ENCODE measurements around the gene CLSTN2.

GRCh38 chr3:140470962-140471361 lies 536.0 kb downstream of the CLSTN2 start:
- no peak for TF ChIP-seq POLR2A (IDR thresholded peaks at IDR 0.05; ENCODE audit: borderline replicate concordance, extremely low read depth, insufficient read depth, insufficient read length)
- no peak for TF ChIP-seq RAD21 (IDR thresholded peaks at IDR 0.05; ENCODE audit: low read depth)
- no peak for TF ChIP-seq CEBPB (IDR thresholded peaks at IDR 0.05; ENCODE audit: low read depth)
- no peak for TF ChIP-seq YY1 (IDR thresholded peaks at IDR 0.05; ENCODE audit: extremely low read depth, insufficient replicate concordance, low read depth, low read length)
- TF ChIP-seq, protein P1, sequence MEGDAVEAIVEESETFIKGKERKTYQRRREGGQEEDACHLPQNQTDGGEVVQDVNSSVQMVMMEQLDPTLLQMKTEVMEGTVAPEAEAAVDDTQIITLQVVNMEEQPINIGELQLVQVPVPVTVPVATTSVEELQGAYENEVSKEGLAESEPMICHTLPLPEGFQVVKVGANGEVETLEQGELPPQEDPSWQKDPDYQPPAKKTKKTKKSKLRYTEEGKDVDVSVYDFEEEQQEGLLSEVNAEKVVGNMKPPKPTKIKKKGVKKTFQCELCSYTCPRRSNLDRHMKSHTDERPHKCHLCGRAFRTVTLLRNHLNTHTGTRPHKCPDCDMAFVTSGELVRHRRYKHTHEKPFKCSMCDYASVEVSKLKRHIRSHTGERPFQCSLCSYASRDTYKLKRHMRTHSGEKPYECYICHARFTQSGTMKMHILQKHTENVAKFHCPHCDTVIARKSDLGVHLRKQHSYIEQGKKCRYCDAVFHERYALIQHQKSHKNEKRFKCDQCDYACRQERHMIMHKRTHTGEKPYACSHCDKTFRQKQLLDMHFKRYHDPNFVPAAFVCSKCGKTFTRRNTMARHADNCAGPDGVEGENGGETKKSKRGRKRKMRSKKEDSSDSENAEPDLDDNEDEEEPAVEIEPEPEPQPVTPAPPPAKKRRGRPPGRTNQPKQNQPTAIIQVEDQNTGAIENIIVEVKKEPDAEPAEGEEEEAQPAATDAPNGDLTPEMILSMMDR (IDR thresholded peaks at IDR 0.05 in 2 of 3, conservative IDR thresholded peaks at IDR 0.05 in 1 of 3; ENCODE audit: borderline replicate concordance in 1 of 3, insufficient read depth in 1 of 3, low read depth in 2 of 3, low read length in 2 of 3), result no peak
- TF ChIP-seq ATF3 (IDR thresholded peaks at IDR 0.05), result no peak
- TF ChIP-seq EZH2 (IDR thresholded peaks at IDR 0.05), result no peak
- no peak for TF ChIP-seq MAX (IDR thresholded peaks at IDR 0.05)
- no peak for TF ChIP-seq SIN3A (IDR thresholded peaks at IDR 0.05; ENCODE audit: low read depth)
- TF ChIP-seq EZH2phosphoT487 (IDR thresholded peaks at IDR 0.05; ENCODE audit: borderline replicate concordance), result no peak

Measured in HCT116 (cell line).